Measurements from ENCODE around the gene GNAS.

DNA sequence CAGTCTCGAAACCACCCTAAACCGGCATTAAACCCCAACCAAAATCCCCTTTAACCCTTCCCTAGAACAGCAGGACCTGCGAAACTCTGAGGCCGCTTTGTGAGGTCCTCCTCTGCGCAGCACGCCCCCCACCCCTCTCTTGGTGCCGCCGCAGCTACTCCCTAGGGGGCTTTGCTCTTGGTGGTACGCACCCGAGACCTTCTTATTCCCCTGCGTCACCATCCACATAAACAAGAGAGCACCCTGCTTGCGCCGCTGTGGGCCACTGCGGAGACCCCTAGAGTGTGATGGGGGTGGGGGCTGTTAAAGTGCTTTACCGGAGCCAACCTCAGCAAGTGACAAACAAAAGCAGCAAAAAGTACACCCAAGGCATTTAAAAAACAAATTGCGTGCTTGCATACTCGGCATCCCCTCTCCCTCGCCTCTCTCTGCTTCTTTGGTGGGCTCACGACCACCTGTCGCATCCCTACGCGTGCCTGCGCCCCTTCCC lies 502 bp upstream of the GNAS start:
- TF ChIP-seq, protein P1, sequence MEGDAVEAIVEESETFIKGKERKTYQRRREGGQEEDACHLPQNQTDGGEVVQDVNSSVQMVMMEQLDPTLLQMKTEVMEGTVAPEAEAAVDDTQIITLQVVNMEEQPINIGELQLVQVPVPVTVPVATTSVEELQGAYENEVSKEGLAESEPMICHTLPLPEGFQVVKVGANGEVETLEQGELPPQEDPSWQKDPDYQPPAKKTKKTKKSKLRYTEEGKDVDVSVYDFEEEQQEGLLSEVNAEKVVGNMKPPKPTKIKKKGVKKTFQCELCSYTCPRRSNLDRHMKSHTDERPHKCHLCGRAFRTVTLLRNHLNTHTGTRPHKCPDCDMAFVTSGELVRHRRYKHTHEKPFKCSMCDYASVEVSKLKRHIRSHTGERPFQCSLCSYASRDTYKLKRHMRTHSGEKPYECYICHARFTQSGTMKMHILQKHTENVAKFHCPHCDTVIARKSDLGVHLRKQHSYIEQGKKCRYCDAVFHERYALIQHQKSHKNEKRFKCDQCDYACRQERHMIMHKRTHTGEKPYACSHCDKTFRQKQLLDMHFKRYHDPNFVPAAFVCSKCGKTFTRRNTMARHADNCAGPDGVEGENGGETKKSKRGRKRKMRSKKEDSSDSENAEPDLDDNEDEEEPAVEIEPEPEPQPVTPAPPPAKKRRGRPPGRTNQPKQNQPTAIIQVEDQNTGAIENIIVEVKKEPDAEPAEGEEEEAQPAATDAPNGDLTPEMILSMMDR (conservative IDR thresholded peaks at IDR 0.05), result no peak
- TF ChIP-seq ZFX (IDR thresholded peaks at IDR 0.05), result no peak

All from C4-2B (cell line).